GM23338 (cell line): ENCODE data around the gene GNAT3. TPM values are rescaled to one million over a fixed set of nuclear protein-coding genes. Genes with fewer than 3 reads are reported as not detected.

Experiments
- ATAC-seq: fragments of 200-7000 bp; cut with Tn5 transposase; 3 replicates; pipeline ENCODE4 v1.9.1; 2020
- DNase-seq: peaks from one replicate; pipeline ENCODE4 v3.0.0-alpha.2; 2015; ENCODE audit warnings: low spot score
- H2AFZ ChIP-seq: fragments of 200-600 bp; sonication (generic); 2 replicates; pipeline ENCODE4 v1.8.0; 2016; ENCODE audit warnings: antibody characterized with exemption, mild to moderate bottlenecking, moderate library complexity
- H3F3A ChIP-seq: fragments of 200-600 bp; sonication (generic); replicated peaks from 2 replicates; pipeline ENCODE4 v1.8.0; 2017; ENCODE audit warnings: antibody characterized with exemption, mixed run types, low read depth
- H3K27ac ChIP-seq: fragments of 200-600 bp; sonication (generic); 2 replicates; pipeline ENCODE4 v1.6.1; 2016; ENCODE audit warnings: low read depth
- H3K27me3 ChIP-seq: fragments of 200-600 bp; sonication (generic); 2 replicates; pipeline ENCODE4 v1.8.0; 2016; ENCODE audit warnings: mild to moderate bottlenecking, mixed run types, moderate library complexity; ENCODE audit not compliant: insufficient read depth
- H3K36me3 ChIP-seq: fragments of 200-600 bp; sonication (generic); 2 replicates; pipeline ENCODE4 v1.8.0; 2016; ENCODE audit warnings: mild to moderate bottlenecking; ENCODE audit not compliant: insufficient read depth
- H3K4me1 ChIP-seq: fragments of 200-600 bp; sonication (generic); 2 replicates; pipeline ENCODE4 v1.8.0; 2016; ENCODE audit warnings: mild to moderate bottlenecking, moderate library complexity; ENCODE audit not compliant: insufficient read depth
- H3K4me2 ChIP-seq: fragments of 200-600 bp; sonication (generic); 2 replicates; pipeline ENCODE4 v1.7.1; 2017; ENCODE audit warnings: mixed run types
- H3K4me3 ChIP-seq: fragments of 200-600 bp; sonication (generic); 2 replicates; pipeline ENCODE4 v1.6.1; 2016; ENCODE audit warnings: mixed run types
- H3K79me2 ChIP-seq: fragments of 200-600 bp; sonication (generic); replicated peaks from 2 replicates; pipeline ENCODE4 v1.8.0; 2017; ENCODE audit warnings: mild to moderate bottlenecking; ENCODE audit not compliant: insufficient read depth
- H3K9me2 ChIP-seq: fragments of 200-600 bp; sonication (generic); 2 replicates; pipeline ENCODE4 v1.8.0; 2017; ENCODE audit not compliant: insufficient read depth
- H4K20me1 ChIP-seq: fragments of 200-600 bp; sonication (generic); replicated peaks from 2 replicates; pipeline ENCODE4 v1.8.0; 2017; ENCODE audit warnings: mild to moderate bottlenecking; ENCODE audit not compliant: insufficient read depth
- H3K27ac Mint-ChIP-seq: 2 replicates; pipeline ENCODE4 v1.8.0; 2020; ENCODE audit warnings: inconsistent platforms, mild to moderate bottlenecking, moderate library complexity, mixed read lengths
- H3K27me3 Mint-ChIP-seq: 3 replicates; pipeline ENCODE4 v1.8.0; 2022; ENCODE audit warnings: low read depth, mild to moderate bottlenecking, moderate library complexity, mixed read lengths, inconsistent platforms; ENCODE audit not compliant: insufficient read depth, poor library complexity
- H3K36me3 Mint-ChIP-seq: 3 replicates; pipeline ENCODE4 v1.8.0; 2021; ENCODE audit warnings: low read depth, mild to moderate bottlenecking, inconsistent platforms, moderate library complexity, mixed read lengths
- H3K4me1 Mint-ChIP-seq: 3 replicates; pipeline ENCODE4 v1.8.0; 2020; ENCODE audit warnings: mild to moderate bottlenecking, inconsistent platforms, mixed read lengths
- H3K4me3 Mint-ChIP-seq: 3 replicates; pipeline ENCODE4 v1.8.0; 2021; ENCODE audit warnings: moderate library complexity, mild to moderate bottlenecking, inconsistent platforms, mixed read lengths
- H3K9me3 Mint-ChIP-seq: 3 replicates; pipeline ENCODE4 v1.8.0; 2020; ENCODE audit warnings: moderate library complexity, mild to moderate bottlenecking, inconsistent platforms, mixed read lengths
- CREB1 ChIP-seq: fragments of 250-450 bp; sonication (Bioruptor Pico); IDR thresholded peaks from 2 replicates; pipeline ENCODE4 v1.5.0; 2020; ENCODE audit warnings: low read depth, mild to moderate bottlenecking, moderate library complexity
- CTCF ChIP-seq, 2 experiments: fragments of 200-600 bp in 1 of 2; sonication (generic) in 1 of 2; conservative IDR thresholded peaks; 2 replicates each; pipeline versions ENCODE4 v1.5.1 to v1.6.1; 2016 to 2017; ENCODE audit warnings: antibody characterized with exemption in 2 of 2, low read depth in 2 of 2, mild to moderate bottlenecking in 2 of 2, moderate library complexity in 1 of 2
- ETS1 ChIP-seq: IDR thresholded peaks from 2 replicates; pipeline ENCODE4 v1.6.1; 2016; ENCODE audit warnings: antibody characterized with exemption
- POLR2AphosphoS5 ChIP-seq: IDR thresholded peaks from 2 replicates; pipeline ENCODE4 v1.6.1; 2016; ENCODE audit warnings: antibody characterized with exemption, low read depth
- ZNF114 ChIP-seq: fragments of 250-450 bp; sonication (Bioruptor Pico); IDR thresholded peaks from 2 replicates; pipeline ENCODE4 v1.5.0; 2020; ENCODE audit warnings: mild to moderate bottlenecking, moderate library complexity
- polyA plus RNA-seq: library from polyadenylated mRNA; unstranded; fragments of >200 nt; fragmentation: Nextera tagmentation; extraction: Ambion mirVana; gene quantifications from 2 replicates; pipeline ENCODE4 v1.2.1, GENCODE V29; 2016
- total RNA-seq: library from RNA; depleted of rRNA; stranded (reverse); fragments of >200 nt; shearing (Covaris generic); gene quantifications from 2 replicates; pipeline ENCODE4 v1.2.3, GENCODE V29; 2014
- TF ChIP-seq, protein P1 (sequence below): IDR thresholded peaks from one replicate; pipeline ENCODE4 v1.6.1; 2018; ENCODE audit warnings: antibody characterized with exemption; ENCODE audit not compliant: unreplicated experiment
- TF ChIP-seq, protein P2 (sequence below): fragments of 250-450 bp; sonication (Bioruptor Pico); IDR thresholded peaks from 2 replicates; pipeline ENCODE4 v1.5.0; 2020; ENCODE audit warnings: mild to moderate bottlenecking, moderate library complexity

GNAT3 gene
- total and polyA plus RNA-seq, 2 experiments from 2014 or later, result not detected

- Mint-ChIP-seq H3K27me3 (no peaks in the 10 kb centered on the region), H3K27ac (no peak overlapping the region), H3K36me3 (no peaks in the 10 kb centered on the region), H3K9me3 (no peaks in the 10 kb centered on the region), H3K4me3 (no peak overlapping the region), H3K4me1 (peaks cover 8% of the 10 kb centered on the region; the same call in 2 of the 3 replicates)
- Histone ChIP-seq H2AFZ (peak overlapping the region; percentile 38; the same call in 1 of the 2 replicates), H3K79me2 (no peaks in the 10 kb centered on the region), H3K27ac (no peak overlapping the region), H3K4me3 (no peak overlapping the region), H3K36me3 (no peaks in the 10 kb centered on the region), H3F3A (no peaks in the 10 kb centered on the region), H4K20me1 (no peaks in the 10 kb centered on the region), H3K27me3 (no peaks in the 10 kb centered on the region), H3K4me2 (no peak overlapping the region), H3K9me2 (peaks cover 6% of the 10 kb centered on the region; the same call in 1 of the 2 replicates), H3K4me1 (no peaks in the 10 kb centered on the region)
- no peak for TF ChIP-seq POLR2AphosphoS5
- TF ChIP-seq ETS1, result no peak
- TF ChIP-seq CREB1 (CRISPR knock-in tag), result no peak
- TF ChIP-seq, protein P1, sequence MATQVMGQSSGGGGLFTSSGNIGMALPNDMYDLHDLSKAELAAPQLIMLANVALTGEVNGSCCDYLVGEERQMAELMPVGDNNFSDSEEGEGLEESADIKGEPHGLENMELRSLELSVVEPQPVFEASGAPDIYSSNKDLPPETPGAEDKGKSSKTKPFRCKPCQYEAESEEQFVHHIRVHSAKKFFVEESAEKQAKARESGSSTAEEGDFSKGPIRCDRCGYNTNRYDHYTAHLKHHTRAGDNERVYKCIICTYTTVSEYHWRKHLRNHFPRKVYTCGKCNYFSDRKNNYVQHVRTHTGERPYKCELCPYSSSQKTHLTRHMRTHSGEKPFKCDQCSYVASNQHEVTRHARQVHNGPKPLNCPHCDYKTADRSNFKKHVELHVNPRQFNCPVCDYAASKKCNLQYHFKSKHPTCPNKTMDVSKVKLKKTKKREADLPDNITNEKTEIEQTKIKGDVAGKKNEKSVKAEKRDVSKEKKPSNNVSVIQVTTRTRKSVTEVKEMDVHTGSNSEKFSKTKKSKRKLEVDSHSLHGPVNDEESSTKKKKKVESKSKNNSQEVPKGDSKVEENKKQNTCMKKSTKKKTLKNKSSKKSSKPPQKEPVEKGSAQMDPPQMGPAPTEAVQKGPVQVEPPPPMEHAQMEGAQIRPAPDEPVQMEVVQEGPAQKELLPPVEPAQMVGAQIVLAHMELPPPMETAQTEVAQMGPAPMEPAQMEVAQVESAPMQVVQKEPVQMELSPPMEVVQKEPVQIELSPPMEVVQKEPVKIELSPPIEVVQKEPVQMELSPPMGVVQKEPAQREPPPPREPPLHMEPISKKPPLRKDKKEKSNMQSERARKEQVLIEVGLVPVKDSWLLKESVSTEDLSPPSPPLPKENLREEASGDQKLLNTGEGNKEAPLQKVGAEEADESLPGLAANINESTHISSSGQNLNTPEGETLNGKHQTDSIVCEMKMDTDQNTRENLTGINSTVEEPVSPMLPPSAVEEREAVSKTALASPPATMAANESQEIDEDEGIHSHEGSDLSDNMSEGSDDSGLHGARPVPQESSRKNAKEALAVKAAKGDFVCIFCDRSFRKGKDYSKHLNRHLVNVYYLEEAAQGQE, result no peak
- TF ChIP-seq CTCF (conservative IDR thresholded peaks at IDR 0.05; ENCODE audit: low read depth in 2 of 2), result no peak
- TF ChIP-seq, protein P2, sequence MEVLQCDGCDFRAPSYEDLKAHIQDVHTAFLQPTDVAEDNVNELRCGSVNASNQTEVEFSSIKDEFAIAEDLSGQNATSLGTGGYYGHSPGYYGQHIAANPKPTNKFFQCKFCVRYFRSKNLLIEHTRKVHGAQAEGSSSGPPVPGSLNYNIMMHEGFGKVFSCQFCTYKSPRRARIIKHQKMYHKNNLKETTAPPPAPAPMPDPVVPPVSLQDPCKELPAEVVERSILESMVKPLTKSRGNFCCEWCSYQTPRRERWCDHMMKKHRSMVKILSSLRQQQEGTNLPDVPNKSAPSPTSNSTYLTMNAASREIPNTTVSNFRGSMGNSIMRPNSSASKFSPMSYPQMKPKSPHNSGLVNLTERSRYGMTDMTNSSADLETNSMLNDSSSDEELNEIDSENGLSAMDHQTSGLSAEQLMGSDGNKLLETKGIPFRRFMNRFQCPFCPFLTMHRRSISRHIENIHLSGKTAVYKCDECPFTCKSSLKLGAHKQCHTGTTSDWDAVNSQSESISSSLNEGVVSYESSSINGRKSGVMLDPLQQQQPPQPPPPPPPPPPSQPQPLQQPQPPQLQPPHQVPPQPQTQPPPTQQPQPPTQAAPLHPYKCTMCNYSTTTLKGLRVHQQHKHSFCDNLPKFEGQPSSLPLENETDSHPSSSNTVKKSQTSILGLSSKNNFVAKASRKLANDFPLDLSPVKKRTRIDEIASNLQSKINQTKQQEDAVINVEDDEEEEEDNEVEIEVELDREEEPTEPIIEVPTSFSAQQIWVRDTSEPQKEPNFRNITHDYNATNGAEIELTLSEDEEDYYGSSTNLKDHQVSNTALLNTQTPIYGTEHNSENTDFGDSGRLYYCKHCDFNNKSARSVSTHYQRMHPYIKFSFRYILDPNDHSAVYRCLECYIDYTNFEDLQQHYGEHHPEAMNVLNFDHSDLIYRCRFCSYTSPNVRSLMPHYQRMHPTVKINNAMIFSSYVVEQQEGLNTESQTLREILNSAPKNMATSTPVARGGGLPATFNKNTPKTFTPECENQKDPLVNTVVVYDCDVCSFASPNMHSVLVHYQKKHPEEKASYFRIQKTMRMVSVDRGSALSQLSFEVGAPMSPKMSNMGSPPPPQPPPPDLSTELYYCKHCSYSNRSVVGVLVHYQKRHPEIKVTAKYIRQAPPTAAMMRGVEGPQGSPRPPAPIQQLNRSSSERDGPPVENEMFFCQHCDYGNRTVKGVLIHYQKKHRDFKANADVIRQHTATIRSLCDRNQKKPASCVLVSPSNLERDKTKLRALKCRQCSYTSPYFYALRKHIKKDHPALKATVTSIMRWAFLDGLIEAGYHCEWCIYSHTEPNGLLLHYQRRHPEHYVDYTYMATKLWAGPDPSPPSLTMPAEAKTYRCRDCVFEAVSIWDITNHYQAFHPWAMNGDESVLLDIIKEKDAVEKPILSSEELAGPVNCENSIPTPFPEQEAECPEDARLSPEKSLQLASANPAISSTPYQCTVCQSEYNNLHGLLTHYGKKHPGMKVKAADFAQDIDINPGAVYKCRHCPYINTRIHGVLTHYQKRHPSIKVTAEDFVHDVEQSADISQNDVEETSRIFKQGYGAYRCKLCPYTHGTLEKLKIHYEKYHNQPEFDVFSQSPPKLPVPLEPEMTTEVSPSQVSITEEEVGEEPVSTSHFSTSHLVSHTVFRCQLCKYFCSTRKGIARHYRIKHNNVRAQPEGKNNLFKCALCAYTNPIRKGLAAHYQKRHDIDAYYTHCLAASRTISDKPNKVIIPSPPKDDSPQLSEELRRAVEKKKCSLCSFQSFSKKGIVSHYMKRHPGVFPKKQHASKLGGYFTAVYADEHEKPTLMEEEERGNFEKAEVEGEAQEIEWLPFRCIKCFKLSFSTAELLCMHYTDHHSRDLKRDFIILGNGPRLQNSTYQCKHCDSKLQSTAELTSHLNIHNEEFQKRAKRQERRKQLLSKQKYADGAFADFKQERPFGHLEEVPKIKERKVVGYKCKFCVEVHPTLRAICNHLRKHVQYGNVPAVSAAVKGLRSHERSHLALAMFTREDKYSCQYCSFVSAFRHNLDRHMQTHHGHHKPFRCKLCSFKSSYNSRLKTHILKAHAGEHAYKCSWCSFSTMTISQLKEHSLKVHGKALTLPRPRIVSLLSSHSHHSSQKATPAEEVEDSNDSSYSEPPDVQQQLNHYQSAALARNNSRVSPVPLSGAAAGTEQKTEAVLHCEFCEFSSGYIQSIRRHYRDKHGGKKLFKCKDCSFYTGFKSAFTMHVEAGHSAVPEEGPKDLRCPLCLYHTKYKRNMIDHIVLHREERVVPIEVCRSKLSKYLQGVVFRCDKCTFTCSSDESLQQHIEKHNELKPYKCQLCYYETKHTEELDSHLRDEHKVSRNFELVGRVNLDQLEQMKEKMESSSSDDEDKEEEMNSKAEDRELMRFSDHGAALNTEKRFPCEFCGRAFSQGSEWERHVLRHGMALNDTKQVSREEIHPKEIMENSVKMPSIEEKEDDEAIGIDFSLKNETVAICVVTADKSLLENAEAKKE, result no peak
- no peak for TF ChIP-seq ZNF114 (CRISPR knock-in tag)
- DNase-seq (no peak), ATAC-seq (no peak)
Observed at GRCh38 chr7:80427218-80427617, 84.6 kb downstream of the GNAT3 start.
